Measurements from ENCODE around the gene FNBP1.

The FNBP1 gene

DNA sequence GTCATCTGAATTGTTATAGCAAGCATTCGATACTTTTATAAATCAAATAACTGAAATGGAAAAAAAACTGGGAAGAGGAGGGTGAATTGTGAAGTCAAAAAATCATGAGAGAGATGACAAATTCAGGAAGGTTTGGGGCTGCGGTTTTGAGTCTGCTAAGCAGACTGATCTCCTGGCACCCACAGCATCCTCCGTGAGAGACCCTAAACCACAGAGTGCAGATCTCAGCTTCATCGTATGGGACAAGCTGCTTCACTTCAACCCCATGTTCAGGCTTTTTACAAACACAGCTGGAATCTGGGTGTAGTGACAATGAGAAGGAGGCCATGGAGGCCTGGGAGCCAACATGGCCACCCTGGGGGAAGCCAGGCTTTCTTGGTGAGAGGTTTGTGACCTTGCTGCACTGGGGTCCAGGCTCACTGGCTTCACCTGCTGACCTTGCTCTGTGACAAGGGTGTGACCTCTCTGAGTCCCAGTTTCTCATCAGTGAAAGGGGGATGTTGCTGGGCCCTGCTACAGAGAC lies 188.3 kb downstream of the FNBP1 start:
- TF ChIP-seq, protein P1, sequence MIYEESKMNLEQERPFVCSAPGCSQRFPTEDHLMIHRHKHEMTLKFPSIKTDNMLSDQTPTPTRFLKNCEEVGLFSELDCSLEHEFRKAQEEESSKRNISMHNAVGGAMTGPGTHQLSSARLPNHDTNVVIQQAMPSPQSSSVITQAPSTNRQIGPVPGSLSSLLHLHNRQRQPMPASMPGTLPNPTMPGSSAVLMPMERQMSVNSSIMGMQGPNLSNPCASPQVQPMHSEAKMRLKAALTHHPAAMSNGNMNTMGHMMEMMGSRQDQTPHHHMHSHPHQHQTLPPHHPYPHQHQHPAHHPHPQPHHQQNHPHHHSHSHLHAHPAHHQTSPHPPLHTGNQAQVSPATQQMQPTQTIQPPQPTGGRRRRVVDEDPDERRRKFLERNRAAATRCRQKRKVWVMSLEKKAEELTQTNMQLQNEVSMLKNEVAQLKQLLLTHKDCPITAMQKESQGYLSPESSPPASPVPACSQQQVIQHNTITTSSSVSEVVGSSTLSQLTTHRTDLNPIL (CRISPR knock-in tag; IDR thresholded peaks at IDR 0.05; ENCODE audit: low read depth), result no peak
- TF ChIP-seq ARNTL (CRISPR knock-in tag; IDR thresholded peaks at IDR 0.05; ENCODE audit: borderline replicate concordance, low read depth) (no peak), ESRRG (CRISPR knock-in tag; IDR thresholded peaks at IDR 0.05) (no peak), PPARA (CRISPR knock-in tag; IDR thresholded peaks at IDR 0.05; ENCODE audit: borderline replicate concordance) (no peak), ZC3H10 (CRISPR knock-in tag; IDR thresholded peaks at IDR 0.05) (no peak), OSR1 (CRISPR knock-in tag; IDR thresholded peaks at IDR 0.05) (no peak), ZNF70 (CRISPR knock-in tag; IDR thresholded peaks at IDR 0.05) (no peak), ZFP3 (CRISPR knock-in tag; IDR thresholded peaks at IDR 0.05) (no peak), ZNF565 (CRISPR knock-in tag; conservative IDR thresholded peaks at IDR 0.05; ENCODE audit: low read depth) (no peak), CSDC2 (CRISPR knock-in tag; IDR thresholded peaks at IDR 0.05) (no peak), ZFP30 (CRISPR knock-in tag; IDR thresholded peaks at IDR 0.05) (no peak), TCF4 (CRISPR knock-in tag; IDR thresholded peaks at IDR 0.05; ENCODE audit: borderline replicate concordance) (no peak), TOX (CRISPR knock-in tag; IDR thresholded peaks at IDR 0.05; ENCODE audit: borderline replicate concordance) (no peak), GLIS3 (CRISPR knock-in tag; IDR thresholded peaks at IDR 0.05) (no peak)
- TF ChIP-seq, protein P2, sequence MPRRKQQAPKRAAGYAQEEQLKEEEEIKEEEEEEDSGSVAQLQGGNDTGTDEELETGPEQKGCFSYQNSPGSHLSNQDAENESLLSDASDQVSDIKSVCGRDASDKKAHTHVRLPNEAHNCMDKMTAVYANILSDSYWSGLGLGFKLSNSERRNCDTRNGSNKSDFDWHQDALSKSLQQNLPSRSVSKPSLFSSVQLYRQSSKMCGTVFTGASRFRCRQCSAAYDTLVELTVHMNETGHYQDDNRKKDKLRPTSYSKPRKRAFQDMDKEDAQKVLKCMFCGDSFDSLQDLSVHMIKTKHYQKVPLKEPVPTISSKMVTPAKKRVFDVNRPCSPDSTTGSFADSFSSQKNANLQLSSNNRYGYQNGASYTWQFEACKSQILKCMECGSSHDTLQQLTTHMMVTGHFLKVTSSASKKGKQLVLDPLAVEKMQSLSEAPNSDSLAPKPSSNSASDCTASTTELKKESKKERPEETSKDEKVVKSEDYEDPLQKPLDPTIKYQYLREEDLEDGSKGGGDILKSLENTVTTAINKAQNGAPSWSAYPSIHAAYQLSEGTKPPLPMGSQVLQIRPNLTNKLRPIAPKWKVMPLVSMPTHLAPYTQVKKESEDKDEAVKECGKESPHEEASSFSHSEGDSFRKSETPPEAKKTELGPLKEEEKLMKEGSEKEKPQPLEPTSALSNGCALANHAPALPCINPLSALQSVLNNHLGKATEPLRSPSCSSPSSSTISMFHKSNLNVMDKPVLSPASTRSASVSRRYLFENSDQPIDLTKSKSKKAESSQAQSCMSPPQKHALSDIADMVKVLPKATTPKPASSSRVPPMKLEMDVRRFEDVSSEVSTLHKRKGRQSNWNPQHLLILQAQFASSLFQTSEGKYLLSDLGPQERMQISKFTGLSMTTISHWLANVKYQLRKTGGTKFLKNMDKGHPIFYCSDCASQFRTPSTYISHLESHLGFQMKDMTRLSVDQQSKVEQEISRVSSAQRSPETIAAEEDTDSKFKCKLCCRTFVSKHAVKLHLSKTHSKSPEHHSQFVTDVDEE (CRISPR knock-in tag; IDR thresholded peaks at IDR 0.05), result no peak
- TF ChIP-seq, protein P3, sequence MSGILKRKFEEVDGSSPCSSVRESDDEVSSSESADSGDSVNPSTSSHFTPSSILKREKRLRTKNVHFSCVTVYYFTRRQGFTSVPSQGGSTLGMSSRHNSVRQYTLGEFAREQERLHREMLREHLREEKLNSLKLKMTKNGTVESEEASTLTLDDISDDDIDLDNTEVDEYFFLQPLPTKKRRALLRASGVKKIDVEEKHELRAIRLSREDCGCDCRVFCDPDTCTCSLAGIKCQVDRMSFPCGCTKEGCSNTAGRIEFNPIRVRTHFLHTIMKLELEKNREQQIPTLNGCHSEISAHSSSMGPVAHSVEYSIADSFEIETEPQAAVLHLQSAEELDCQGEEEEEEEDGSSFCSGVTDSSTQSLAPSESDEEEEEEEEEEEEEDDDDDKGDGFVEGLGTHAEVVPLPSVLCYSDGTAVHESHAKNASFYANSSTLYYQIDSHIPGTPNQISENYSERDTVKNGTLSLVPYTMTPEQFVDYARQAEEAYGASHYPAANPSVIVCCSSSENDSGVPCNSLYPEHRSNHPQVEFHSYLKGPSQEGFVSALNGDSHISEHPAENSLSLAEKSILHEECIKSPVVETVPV (CRISPR knock-in tag; IDR thresholded peaks at IDR 0.05), result no peak
- TF ChIP-seq, protein P4, sequence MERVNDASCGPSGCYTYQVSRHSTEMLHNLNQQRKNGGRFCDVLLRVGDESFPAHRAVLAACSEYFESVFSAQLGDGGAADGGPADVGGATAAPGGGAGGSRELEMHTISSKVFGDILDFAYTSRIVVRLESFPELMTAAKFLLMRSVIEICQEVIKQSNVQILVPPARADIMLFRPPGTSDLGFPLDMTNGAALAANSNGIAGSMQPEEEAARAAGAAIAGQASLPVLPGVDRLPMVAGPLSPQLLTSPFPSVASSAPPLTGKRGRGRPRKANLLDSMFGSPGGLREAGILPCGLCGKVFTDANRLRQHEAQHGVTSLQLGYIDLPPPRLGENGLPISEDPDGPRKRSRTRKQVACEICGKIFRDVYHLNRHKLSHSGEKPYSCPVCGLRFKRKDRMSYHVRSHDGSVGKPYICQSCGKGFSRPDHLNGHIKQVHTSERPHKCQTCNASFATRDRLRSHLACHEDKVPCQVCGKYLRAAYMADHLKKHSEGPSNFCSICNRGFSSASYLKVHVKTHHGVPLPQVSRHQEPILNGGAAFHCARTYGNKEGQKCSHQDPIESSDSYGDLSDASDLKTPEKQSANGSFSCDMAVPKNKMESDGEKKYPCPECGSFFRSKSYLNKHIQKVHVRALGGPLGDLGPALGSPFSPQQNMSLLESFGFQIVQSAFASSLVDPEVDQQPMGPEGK (CRISPR knock-in tag; IDR thresholded peaks at IDR 0.05; ENCODE audit: borderline replicate concordance), result no peak
- ATAC-seq, result no peak

DNA sequence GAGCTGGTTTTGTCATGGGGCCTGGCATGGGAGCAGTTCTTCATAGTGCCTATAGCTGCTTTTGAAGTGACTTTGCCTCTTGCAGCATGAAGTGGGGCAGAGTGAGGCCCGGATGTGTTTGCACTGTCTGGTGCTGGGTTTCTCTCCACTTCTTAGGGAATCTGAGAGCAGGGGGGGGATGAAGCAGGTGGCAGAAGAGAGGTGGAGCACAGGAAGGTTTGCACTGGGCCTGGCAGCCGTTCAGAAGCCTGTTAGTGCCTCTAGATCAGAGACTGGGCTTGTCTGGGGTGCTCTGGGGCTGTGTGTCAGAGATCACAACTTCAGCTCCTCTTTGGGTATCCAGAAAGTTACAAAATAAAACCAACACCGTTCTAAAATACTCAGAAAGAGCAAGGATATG lies 189.4 kb downstream of the FNBP1 start:
- TF ChIP-seq PPARA (CRISPR knock-in tag; IDR thresholded peaks at IDR 0.05; ENCODE audit: borderline replicate concordance), result no peak
- no peak for TF ChIP-seq ARNTL (CRISPR knock-in tag; IDR thresholded peaks at IDR 0.05; ENCODE audit: borderline replicate concordance, low read depth)
- TF ChIP-seq, protein P1 (CRISPR knock-in tag; IDR thresholded peaks at IDR 0.05; ENCODE audit: low read depth), result no peak
- TF ChIP-seq BACH2 (CRISPR knock-in tag; IDR thresholded peaks at IDR 0.05; ENCODE audit: borderline replicate concordance), result no peak
- TF ChIP-seq GLIS3 (CRISPR knock-in tag; IDR thresholded peaks at IDR 0.05), result no peak
- TF ChIP-seq ZC3H10 (CRISPR knock-in tag; IDR thresholded peaks at IDR 0.05), result no peak
- TF ChIP-seq OSR1 (CRISPR knock-in tag; IDR thresholded peaks at IDR 0.05), result no peak
- no peak for TF ChIP-seq CSDC2 (CRISPR knock-in tag; IDR thresholded peaks at IDR 0.05)
- TF ChIP-seq, protein P4 (CRISPR knock-in tag; IDR thresholded peaks at IDR 0.05; ENCODE audit: borderline replicate concordance), result no peak
- no peak for TF ChIP-seq ZNF70 (CRISPR knock-in tag; IDR thresholded peaks at IDR 0.05)
- TF ChIP-seq TCF4 (CRISPR knock-in tag; IDR thresholded peaks at IDR 0.05; ENCODE audit: borderline replicate concordance), result no peak
- TF ChIP-seq ZNF8 (CRISPR knock-in tag; IDR thresholded peaks at IDR 0.05), result no peak

More for the DNA sequence above, 189.4 kb downstream of the FNBP1 start:
- ATAC-seq, result no peak

Measured in SK-N-SH treated with all-trans-retinoic acid at 6 μM for 48 hours (cell line).